Stimulated activated CD4-positive, alpha-beta T cell treated with anti-CD3 and anti-CD28 coated beads, Interleukin-12 subunit alpha, Interleukin-12 subunit beta, amount 100 ng/mL, for 24 hours (primary cell): ENCODE data around the gene PCDH1.
"Not testable (repeated sequence)": the region's sequence is repeated elsewhere in the genome, so short reads cannot be mapped to it uniquely, and the experiment has no call there.

Experiments used
- DNase-seq, 2 experiments: peaks; one replicate each; pipeline ENCODE4 v3.0.0-alpha.2; 2020; ENCODE audit warnings: low read depth in 2 of 2

PCDH1 gene

GRCh38 chr5:141898448-141899049 is 20.3 kb upstream of the PCDH1 start:
- DNase-seq: no peak

- DNase-seq: no peak
These were observed 19.2 kb upstream of the PCDH1 start for GRCh38 chr5:141897425-141897824.

GRCh38 chr5:141890429-141890828 is 12.2 kb upstream of the PCDH1 start:
- not testable (repeated sequence) for DNase-seq

GRCh38 chr5:141889282-141889871 is 11.2 kb upstream of the PCDH1 start:
- no peak for DNase-seq

- DNase-seq: no peak
These were observed 5.7 kb upstream of the PCDH1 start for GRCh38 chr5:141883892-141884318.

GRCh38 chr5:141883184-141883891 is 5.1 kb upstream of the PCDH1 start:
- no peak for DNase-seq

GRCh38 chr5:141882594-141883183 is 4.5 kb upstream of the PCDH1 start:
- DNase-seq: no peak

GRCh38 chr5:141881886-141882285 is 3.7 kb upstream of the PCDH1 start:
- DNase-seq: no peak

- DNase-seq: no peak
These were observed 3.0 kb upstream of the PCDH1 start for GRCh38 chr5:141880961-141881801.

GRCh38 chr5:141879941-141880738 is 1.9 kb upstream of the PCDH1 start:
- no peak for DNase-seq

GRCh38 chr5:141879426-141879759 is 1.2 kb upstream of the PCDH1 start:
- no peak for DNase-seq

GRCh38 chr5:141878711-141879425 is 658 bp upstream of the PCDH1 start:
- DNase-seq: peak; percentile 71 to 85

- DNase-seq: no peak
These were observed 639 bp downstream of the PCDH1 start for GRCh38 chr5:141877356-141878185.

GRCh38 chr5:141876628-141877355 is 1.4 kb downstream of the PCDH1 start:
- DNase-seq: no peak

- no peak for DNase-seq
These were observed 2.2 kb downstream of the PCDH1 start for GRCh38 chr5:141875795-141876627.

GRCh38 chr5:141875022-141875740 is 3.0 kb downstream of the PCDH1 start:
- no peak for DNase-seq

GRCh38 chr5:141874262-141874964 is 3.8 kb downstream of the PCDH1 start:
- no peak for DNase-seq
